Stimulated activated CD4-positive, alpha-beta T cell treated with anti-CD3 and anti-CD28 coated beads, Interleukin-1b, Interleukin-23, amount 100 ng/mL, for 4 hours (primary cell): Measurements from ENCODE around the gene AUTS2.
"Not testable (repeated sequence)": the region's sequence is repeated elsewhere in the genome, so short reads cannot be mapped to it uniquely, and the experiment has no call there.

Experiments
- DNase-seq, 2 donors: peaks; one replicate each; pipeline ENCODE4 v3.0.0-alpha.2; 2020; ENCODE audit warnings: low read depth in 2 of 2

Gene AUTS2

GRCh38 chr7:70242826-70243225 is 644.6 kb downstream of the AUTS2 start:
- no peak for DNase-seq

GRCh38 chr7:70243443-70243842 is 645.2 kb downstream of the AUTS2 start:
- no peak for DNase-seq

GRCh38 chr7:70257921-70258320 is 659.6 kb downstream of the AUTS2 start:
- DNase-seq, result no peak

GRCh38 chr7:70259502-70259901 is 661.2 kb downstream of the AUTS2 start:
- no peak for DNase-seq

- DNase-seq, result no peak
Measured at GRCh38 chr7:70263471-70264255, 665.4 kb downstream of the AUTS2 start.

GRCh38 chr7:70266186-70266585 is 667.9 kb downstream of the AUTS2 start:
- DNase-seq, result no peak

- no peak for DNase-seq
Measured at GRCh38 chr7:70267381-70268120, 669.3 kb downstream of the AUTS2 start.

- no peak for DNase-seq
Measured at GRCh38 chr7:70268179-70268578, 669.9 kb downstream of the AUTS2 start.

GRCh38 chr7:70270149-70270548 is 671.9 kb downstream of the AUTS2 start:
- DNase-seq, result no peak

GRCh38 chr7:70271617-70272081 is 673.4 kb downstream of the AUTS2 start:
- no peak for DNase-seq

- DNase-seq, result not testable (repeated sequence)
Measured at GRCh38 chr7:70275570-70275969, 677.3 kb downstream of the AUTS2 start.

GRCh38 chr7:70285187-70285586 is 686.9 kb downstream of the AUTS2 start:
- DNase-seq, result no peak

- DNase-seq, result no peak
Measured at GRCh38 chr7:70285854-70286253, 687.6 kb downstream of the AUTS2 start.

GRCh38 chr7:70288781-70289456 is 690.6 kb downstream of the AUTS2 start:
- no peak for DNase-seq

- no peak for DNase-seq
Measured at GRCh38 chr7:70292716-70293115, 694.4 kb downstream of the AUTS2 start.

- no peak for DNase-seq
Measured at GRCh38 chr7:70294211-70294911, 696.1 kb downstream of the AUTS2 start.

GRCh38 chr7:70298780-70299471 is 700.7 kb downstream of the AUTS2 start:
- no peak for DNase-seq

GRCh38 chr7:70299472-70299807 is 701.2 kb downstream of the AUTS2 start:
- DNase-seq, result no peak

- DNase-seq, result no peak
Measured at GRCh38 chr7:70301673-70302185, 703.5 kb downstream of the AUTS2 start.

- DNase-seq, result no peak
Measured at GRCh38 chr7:70303309-70303708, 705.0 kb downstream of the AUTS2 start.

- DNase-seq, result no peak
Measured at GRCh38 chr7:70303780-70304179, 705.5 kb downstream of the AUTS2 start.
